Measurements from ENCODE around the gene TRABD2B. TPM values are rescaled to one million over a fixed set of nuclear protein-coding genes. Genes with fewer than 3 reads are reported as not detected.
"Not testable (repeated sequence)": the region's sequence is repeated elsewhere in the genome, so short reads cannot be mapped to it uniquely, and the experiment has no call there.

TRABD2B gene
- polyA plus RNA-seq, 5 donors = 2.8 to 4.5 (median 3.2) TPM

- DNase-seq = no peak
Observed at GRCh38 chr1:47969478-47969877, 27.7 kb downstream of the TRABD2B start.

GRCh38 chr1:47968556-47968888 is 28.7 kb downstream of the TRABD2B start:
- no peak for DNase-seq

GRCh38 chr1:47967864-47968555 is 29.2 kb downstream of the TRABD2B start:
- no peak for DNase-seq

GRCh38 chr1:47965816-47966215 is 31.4 kb downstream of the TRABD2B start:
- DNase-seq = no peak

- DNase-seq = no peak
Observed at GRCh38 chr1:47964636-47965035, 32.5 kb downstream of the TRABD2B start.

GRCh38 chr1:47963568-47964358 is 33.4 kb downstream of the TRABD2B start:
- DNase-seq = no peak

GRCh38 chr1:47962750-47963492 is 34.3 kb downstream of the TRABD2B start:
- no peak for DNase-seq

- not testable (repeated sequence) for DNase-seq
Observed at GRCh38 chr1:47961835-47962234, 35.4 kb downstream of the TRABD2B start.

GRCh38 chr1:47956491-47956890 is 40.7 kb downstream of the TRABD2B start:
- not testable (repeated sequence) for DNase-seq

GRCh38 chr1:47953661-47954060 is 43.5 kb downstream of the TRABD2B start:
- no peak for DNase-seq

- DNase-seq = no peak
Observed at GRCh38 chr1:47951545-47952235, 45.5 kb downstream of the TRABD2B start.

- no peak for DNase-seq
Observed at GRCh38 chr1:47951026-47951425, 46.2 kb downstream of the TRABD2B start.

GRCh38 chr1:47950471-47950870 is 46.7 kb downstream of the TRABD2B start:
- no peak for DNase-seq

GRCh38 chr1:47948126-47948525 is 49.1 kb downstream of the TRABD2B start:
- DNase-seq = no peak

- DNase-seq = no peak
Observed at GRCh38 chr1:47947531-47947930, 49.7 kb downstream of the TRABD2B start.

GRCh38 chr1:47944561-47944960 is 52.6 kb downstream of the TRABD2B start:
- DNase-seq = no peak

GRCh38 chr1:47942240-47942629 is 55.0 kb downstream of the TRABD2B start:
- no peak for DNase-seq

GRCh38 chr1:47941609-47942239 is 55.5 kb downstream of the TRABD2B start:
- no peak for DNase-seq

- no peak for DNase-seq
Observed at GRCh38 chr1:47940779-47941178, 56.4 kb downstream of the TRABD2B start.

GRCh38 chr1:47940326-47940725 is 56.9 kb downstream of the TRABD2B start:
- DNase-seq = no peak

- no peak for DNase-seq
Observed at GRCh38 chr1:47938520-47938919, 58.7 kb downstream of the TRABD2B start.

All from right lung (tissue), 5 donors.